GM21381 (cell line): ENCODE measurements around the gene TAF5.
"Not testable (repeated sequence)": the region's sequence is repeated elsewhere in the genome, so short reads cannot be mapped to it uniquely, and the experiment has no call there.

Experiments
- ATAC-seq: cut with Tn5 transposase; IDR thresholded peaks from one replicate; pipeline ENCODE4 v1.9.1; 2021; ENCODE audit warnings: mild to moderate bottlenecking, moderate library complexity; ENCODE audit not compliant: unreplicated experiment

TAF5 gene

DNA sequence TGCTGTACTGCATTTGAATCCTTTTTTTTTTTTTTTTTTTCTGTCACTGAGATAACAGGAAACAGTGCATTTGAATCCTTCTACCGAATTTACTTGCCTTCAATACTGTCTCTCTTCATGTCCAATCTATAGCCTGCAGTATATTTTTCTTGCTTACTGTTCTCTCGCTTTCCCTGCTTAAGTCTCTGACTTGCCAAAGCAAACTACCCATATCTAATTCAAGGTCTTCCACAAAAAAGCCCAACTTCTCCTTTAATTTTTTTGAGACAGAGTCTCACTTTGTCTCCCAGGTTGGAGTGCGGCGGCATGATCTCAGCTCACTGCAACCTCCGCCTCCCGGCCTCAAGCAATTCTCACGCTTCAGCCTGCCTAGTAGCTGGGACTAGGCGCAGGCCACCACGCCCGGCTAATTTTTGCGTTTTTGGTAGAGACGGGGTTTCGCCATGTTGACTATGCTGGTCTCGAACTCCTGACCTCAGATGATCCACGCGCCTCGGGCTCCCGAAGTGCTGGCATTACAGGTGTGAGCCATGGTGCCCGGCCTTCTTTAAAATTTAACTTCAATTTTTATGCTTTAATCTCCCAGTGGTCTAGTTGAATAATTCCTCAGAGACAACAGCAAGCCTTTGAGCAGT lies 29.5 kb downstream of the TAF5 start:
- ATAC-seq: no peak

DNA sequence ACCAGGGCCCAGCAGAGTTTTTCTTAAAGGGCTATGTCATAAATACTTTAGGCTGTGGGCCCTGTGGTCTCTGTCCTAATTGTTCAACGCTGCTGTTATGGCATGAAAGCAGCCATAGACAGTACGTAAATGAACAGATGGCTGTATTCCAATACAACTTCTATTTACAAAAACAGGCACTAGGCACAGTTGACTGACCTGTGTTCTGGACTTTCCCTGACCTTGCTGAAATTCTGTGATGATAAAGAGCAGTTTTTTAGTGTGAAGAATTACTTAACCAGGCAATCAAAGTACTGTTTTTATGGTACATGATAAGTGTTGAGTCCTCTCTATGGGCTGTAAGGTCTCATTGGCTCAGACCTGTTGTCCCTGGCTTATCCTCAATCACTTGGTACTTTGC lies 45.8 kb downstream of the TAF5 start:
- ATAC-seq: no peak

DNA sequence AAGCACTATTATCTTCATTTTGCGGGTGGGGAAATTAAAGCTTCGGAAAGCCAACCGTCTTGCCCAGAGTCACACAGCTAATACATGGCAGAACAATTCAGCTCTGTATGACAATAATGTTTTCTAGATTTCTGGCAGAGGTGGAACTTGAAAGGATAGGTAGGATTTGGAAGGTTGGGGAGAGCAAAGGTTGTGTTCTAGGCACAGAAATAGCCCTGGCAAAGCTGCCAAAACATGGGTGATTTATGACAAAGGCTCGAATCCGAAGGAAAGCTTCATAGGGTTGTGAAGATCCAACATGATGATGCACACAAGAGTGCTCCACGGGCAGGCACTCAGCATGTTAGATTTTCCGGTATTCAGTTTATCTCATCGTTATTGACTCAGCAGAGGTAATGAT lies 47.8 kb downstream of the TAF5 start:
- no peak for ATAC-seq

GRCh38 chr10:103416436-103417147 lies 48.8 kb downstream of the TAF5 start:
- no peak for ATAC-seq

- ATAC-seq: not testable (repeated sequence)
Measured at GRCh38 chr10:103417148-103417469, 49.3 kb downstream of the TAF5 start.

- no peak for ATAC-seq
Measured at GRCh38 chr10:103417601-103418000, 49.8 kb downstream of the TAF5 start.

- ATAC-seq: no peak
Measured at GRCh38 chr10:103419101-103419500, 51.3 kb downstream of the TAF5 start.

GRCh38 chr10:103423748-103424147 lies 56.0 kb downstream of the TAF5 start:
- ATAC-seq: no peak

GRCh38 chr10:103427866-103428265 lies 60.1 kb downstream of the TAF5 start:
- no peak for ATAC-seq

DNA sequence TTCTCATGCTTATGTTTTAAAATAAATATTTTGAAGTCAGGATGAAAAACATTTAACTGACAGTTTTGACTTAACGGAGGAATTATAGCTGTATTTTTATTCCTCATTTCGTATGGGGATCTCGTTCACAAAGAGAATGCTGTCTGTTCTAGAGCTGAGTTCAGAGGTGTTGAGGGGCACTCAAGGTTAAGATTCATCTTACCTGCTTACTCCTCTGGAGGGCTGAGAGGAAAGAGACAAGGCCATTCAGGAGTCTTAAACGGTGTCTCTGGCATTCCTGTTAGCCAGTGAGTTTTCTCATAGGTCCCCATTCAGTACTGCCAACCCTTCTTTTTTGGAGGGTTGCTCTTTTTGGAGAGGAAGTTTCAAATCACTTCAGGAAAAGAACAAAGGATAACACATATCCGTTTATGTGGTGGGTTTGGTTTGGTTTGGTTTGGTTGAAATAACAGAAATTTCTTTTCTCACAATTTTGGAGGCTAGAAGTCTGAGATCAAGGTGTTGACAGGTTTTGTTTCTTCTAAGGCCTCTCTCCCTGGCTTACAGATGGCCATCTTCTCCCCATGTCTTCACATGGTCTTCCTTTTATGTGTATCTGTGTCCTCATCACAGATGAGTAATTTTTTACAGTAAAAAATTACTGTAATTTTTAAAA lies 61.3 kb downstream of the TAF5 start:
- ATAC-seq: no peak

- no peak for ATAC-seq
Measured at GRCh38 chr10:103429647-103430046, 61.9 kb downstream of the TAF5 start.

DNA sequence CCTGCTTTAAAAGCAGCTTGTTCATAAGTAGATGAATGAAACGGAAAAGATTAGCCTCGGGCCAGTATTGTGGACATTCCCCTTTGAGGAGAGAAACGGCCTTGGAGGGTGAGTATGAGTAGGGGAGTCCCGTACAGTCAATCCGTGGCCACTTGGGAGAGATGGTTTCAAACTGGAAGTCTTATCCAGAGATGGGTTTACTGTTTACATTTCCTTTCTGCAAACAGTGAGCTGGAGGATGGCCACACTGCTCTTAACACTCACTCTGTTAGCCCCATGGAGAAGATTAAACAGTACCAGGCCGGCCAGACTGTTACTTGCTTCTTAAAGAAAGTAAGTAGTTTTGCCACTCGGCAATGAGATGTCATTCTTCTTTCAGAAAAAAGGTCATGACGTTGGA lies 64.1 kb downstream of the TAF5 start:
- ATAC-seq: no peak

DNA sequence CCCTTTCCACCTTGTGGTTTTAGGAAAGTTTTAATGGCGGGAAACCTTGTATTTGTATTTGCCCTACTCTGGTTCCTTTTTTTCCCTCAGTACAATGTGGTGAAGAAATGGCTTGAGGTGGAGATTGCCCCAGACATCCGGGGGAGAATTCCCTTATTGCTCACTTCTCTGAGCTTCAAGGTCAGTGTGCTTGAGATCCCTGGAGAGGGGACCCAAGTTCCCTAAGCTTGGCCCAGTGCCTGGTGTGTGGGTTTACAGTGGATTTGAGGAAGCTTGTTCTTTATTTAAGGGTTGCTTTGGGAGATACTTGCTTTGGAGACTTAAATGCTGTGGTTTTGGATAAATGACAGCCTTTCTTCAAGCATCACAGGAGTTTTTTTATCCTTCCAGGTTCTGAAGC lies 66.1 kb downstream of the TAF5 start:
- no peak for ATAC-seq
